Osteocyte (in vitro differentiated cells): Measurements from ENCODE around the gene CCNYL1. TPM values are rescaled to one million over a fixed set of nuclear protein-coding genes. Genes with fewer than 3 reads are reported as not detected.
A peak's percentile ranks its signal among the peaks of the same experiment; 100 is the strongest.

Experiments used
- DNase-seq: peaks from one replicate; pipeline ENCODE4 v3.0.0; 2021; ENCODE audit warnings: mixed read lengths; ENCODE audit not compliant: unreplicated experiment; ENCODE audit errors: extremely low spot score
- H3K27ac Mint-ChIP-seq: one replicate; pipeline ENCODE4 v1.8.0; 2021; ENCODE audit warnings: mild to moderate bottlenecking, mixed read lengths; ENCODE audit not compliant: unreplicated experiment
- H3K27me3 Mint-ChIP-seq: one replicate; pipeline ENCODE4 v1.8.0; 2021; ENCODE audit warnings: mixed read lengths; ENCODE audit not compliant: unreplicated experiment
- H3K36me3 Mint-ChIP-seq: one replicate; pipeline ENCODE4 v1.8.0; 2021; ENCODE audit warnings: mixed read lengths; ENCODE audit not compliant: unreplicated experiment
- H3K4me1 Mint-ChIP-seq: one replicate; pipeline ENCODE4 v1.8.0; 2021; ENCODE audit warnings: mixed read lengths; ENCODE audit not compliant: unreplicated experiment
- H3K4me3 Mint-ChIP-seq: one replicate; pipeline ENCODE4 v1.8.0; 2021; ENCODE audit warnings: mild to moderate bottlenecking, moderate library complexity, mixed read lengths; ENCODE audit not compliant: unreplicated experiment
- H3K9me3 Mint-ChIP-seq: one replicate; pipeline ENCODE4 v1.8.0; 2021; ENCODE audit warnings: mixed read lengths; ENCODE audit not compliant: unreplicated experiment
- total RNA-seq: library from RNA; stranded (reverse); gene quantifications from 2 replicates; pipeline ENCODE4 v1.2.1, GENCODE V29; 2021
- TF ChIP-seq, protein P1 (sequence below): fragments of 200-600 bp; sonication (generic); IDR thresholded peaks from 2 replicates; pipeline ENCODE4 v1.5.0; 2021; ENCODE audit warnings: antibody characterized with exemption, mild to moderate bottlenecking, moderate library complexity

Gene CCNYL1
- total RNA-seq, 1 donor from 2014 or later: 16.8 TPM

DNA sequence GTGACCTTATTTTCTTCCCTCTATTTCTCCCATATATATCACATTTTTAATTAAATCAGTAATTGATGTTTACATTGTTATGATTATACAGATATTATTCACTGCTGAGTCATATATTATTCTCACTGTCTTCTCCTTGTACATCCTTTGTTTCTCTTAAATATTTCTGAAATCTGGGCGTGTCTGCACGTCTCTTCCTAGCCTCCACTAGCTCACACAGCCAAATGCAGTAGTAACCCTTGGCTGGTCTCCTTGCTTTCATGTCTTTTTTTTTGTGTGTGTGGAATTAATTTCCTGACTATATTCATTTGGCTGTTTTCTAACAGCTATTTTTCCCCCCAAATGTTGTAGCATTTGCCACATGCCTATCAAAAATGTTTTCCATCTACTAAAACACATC, 15.8 kb downstream of the CCNYL1 start:
- no peaks in the 10 kb centered on the region for H3K27me3 Mint-ChIP-seq
- no peaks in the 10 kb centered on the region for H3K9me3 Mint-ChIP-seq
- peaks cover 22% of the 10 kb centered on the region for H3K4me1 Mint-ChIP-seq
- TF ChIP-seq, protein P1, sequence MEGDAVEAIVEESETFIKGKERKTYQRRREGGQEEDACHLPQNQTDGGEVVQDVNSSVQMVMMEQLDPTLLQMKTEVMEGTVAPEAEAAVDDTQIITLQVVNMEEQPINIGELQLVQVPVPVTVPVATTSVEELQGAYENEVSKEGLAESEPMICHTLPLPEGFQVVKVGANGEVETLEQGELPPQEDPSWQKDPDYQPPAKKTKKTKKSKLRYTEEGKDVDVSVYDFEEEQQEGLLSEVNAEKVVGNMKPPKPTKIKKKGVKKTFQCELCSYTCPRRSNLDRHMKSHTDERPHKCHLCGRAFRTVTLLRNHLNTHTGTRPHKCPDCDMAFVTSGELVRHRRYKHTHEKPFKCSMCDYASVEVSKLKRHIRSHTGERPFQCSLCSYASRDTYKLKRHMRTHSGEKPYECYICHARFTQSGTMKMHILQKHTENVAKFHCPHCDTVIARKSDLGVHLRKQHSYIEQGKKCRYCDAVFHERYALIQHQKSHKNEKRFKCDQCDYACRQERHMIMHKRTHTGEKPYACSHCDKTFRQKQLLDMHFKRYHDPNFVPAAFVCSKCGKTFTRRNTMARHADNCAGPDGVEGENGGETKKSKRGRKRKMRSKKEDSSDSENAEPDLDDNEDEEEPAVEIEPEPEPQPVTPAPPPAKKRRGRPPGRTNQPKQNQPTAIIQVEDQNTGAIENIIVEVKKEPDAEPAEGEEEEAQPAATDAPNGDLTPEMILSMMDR: no peak
- peaks cover 7% of the 10 kb centered on the region for H3K36me3 Mint-ChIP-seq
- no peak overlapping the region for H3K4me3 Mint-ChIP-seq
- peak overlapping the region; percentile 42 for H3K27ac Mint-ChIP-seq
- DNase-seq: no peak

DNA sequence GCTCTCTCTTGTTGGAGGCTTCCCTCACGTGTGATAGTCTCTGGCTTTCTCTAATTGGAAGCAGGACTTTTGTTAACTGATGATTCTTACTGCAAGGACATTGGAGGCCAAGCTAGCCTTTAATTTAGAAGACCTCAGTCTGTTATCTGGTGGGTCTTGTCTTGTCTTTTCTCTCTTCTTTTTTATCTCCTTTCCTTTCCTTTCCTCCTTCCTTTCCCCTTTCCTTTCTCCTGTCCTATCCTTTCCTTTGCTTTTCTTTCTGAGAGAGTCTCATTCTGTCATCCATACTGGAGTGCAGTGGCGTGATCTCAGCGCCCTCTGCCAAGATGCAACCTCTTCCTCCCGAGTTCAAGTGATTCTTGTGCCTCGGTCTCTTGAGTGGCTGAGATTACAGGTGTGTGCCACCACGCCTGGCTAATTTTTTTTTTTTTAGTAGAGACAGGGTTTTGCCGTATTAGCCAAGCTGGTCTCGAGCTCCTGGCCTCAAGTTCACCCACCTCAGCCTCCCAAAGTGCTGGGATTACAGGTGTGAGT, 18.1 kb downstream of the CCNYL1 start:
- Mint-ChIP-seq H3K4me1 (peaks cover 19% of the 10 kb centered on the region), H3K4me3 (no peak overlapping the region), H3K36me3 (peaks cover 7% of the 10 kb centered on the region), H3K27me3 (no peaks in the 10 kb centered on the region), H3K27ac (no peak overlapping the region), H3K9me3 (no peaks in the 10 kb centered on the region)
- DNase-seq: no peak
- TF ChIP-seq, protein P1: no peak

DNA sequence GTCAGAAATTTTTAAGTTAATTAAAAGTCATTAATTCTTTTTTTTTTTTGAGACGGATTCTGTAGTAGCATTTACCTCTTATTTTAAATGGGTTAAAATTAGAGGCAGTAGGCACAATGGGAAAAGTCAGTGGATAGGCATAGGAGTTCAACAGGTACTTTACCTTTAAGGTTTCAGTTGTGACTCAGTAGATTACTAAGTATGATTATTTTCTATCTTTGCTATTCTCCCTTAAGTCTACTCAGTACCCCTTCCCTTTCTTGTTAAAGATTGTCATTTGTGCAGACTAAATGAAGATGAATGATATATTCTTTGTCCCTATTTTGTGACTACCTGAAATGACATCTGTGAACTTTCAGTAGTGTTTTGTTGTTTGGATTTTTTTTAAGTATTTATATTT, 19.7 kb downstream of the CCNYL1 start:
- H3K9me3 Mint-ChIP-seq: no peaks in the 10 kb centered on the region

DNA sequence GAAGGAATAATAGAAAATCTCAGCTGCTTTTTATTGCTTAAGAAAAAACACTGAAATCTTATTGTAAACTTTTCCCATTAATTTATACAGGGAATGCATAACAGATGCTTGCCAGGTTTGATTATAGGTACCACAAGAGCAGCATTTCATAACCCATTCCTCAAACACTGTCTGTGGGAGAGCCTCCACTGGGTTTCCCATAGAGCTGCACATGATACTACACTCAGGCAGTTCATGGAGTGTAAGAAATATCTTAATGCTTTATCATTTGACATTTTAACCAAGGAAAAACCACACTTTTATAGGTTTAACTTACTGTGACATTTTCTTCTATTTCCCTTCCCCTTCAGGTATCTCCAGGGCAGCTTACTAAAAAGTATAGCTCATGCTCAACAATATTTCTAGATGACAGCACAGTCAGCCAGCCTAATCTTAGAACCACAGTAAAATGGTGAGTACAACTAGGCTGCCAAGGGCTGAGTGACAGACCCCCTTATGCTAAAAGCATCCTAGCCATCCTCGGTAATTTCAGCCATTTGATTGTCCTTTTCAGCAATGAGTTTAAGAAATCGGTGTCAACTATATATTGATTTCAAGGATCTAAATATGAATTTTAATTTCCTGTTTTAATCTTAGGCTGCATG, 22.3 kb downstream of the CCNYL1 start:
- Mint-ChIP-seq H3K27ac (no peak overlapping the region), H3K9me3 (no peaks in the 10 kb centered on the region), H3K27me3 (no peaks in the 10 kb centered on the region), H3K36me3 (peaks cover 7% of the 10 kb centered on the region), H3K4me1 (no peaks in the 10 kb centered on the region), H3K4me3 (no peak overlapping the region)
- DNase-seq: no peak
- TF ChIP-seq, protein P1: no peak

More for the DNA sequence above, 19.7 kb downstream of the CCNYL1 start:
- DNase-seq: no peak
- Mint-ChIP-seq H3K4me1 (peaks cover 10% of the 10 kb centered on the region), H3K27me3 (no peaks in the 10 kb centered on the region), H3K27ac (no peak overlapping the region), H3K36me3 (peaks cover 9% of the 10 kb centered on the region), H3K4me3 (no peak overlapping the region)
- TF ChIP-seq, protein P1: no peak

DNA sequence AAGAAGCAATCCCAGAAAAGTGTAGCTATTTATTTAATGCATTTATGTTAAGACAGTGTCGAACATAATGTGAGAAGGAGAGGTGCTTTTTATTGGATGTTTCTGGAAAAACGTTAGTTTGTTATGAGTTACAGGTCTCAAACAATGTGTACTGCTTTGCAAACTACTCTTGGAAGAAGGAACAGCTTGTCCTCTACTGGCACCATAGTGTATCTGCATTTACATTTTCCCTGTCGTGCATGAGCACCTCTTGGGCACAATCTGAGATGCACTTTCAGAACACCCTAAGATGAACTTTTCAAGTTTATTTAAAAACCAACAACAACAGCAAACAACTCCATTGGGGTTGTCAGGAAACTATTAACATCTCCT, 22.8 kb downstream of the CCNYL1 start:
- Mint-ChIP-seq H3K4me3 (no peak overlapping the region), H3K27me3 (no peaks in the 10 kb centered on the region), H3K27ac (no peak overlapping the region), H3K9me3 (no peaks in the 10 kb centered on the region), H3K36me3 (peaks cover 6% of the 10 kb centered on the region), H3K4me1 (no peaks in the 10 kb centered on the region)
- TF ChIP-seq, protein P1: peak; percentile 57
- DNase-seq: no peak
